ENCODE results near the gene ERICH6.

DNA sequence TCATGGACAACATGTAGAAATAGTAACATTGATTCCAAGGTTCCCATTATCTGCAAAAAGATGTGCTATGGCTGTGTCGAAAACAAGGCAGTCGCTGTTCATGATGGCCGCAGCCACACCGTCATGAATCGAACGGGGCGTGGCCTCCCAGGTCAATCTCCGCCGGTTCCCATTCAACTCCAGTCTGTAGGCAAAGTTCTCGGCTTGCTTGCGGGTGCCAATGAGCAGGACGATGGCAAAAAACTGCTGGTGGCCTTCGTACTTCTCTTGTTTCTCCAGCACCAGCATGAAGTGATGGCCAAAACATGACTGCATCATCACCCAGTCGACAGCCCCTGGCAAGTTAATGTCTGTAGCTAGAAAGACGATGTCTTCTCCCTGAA is 38.4 kb upstream of the ERICH6 start:
- TF ChIP-seq POLR2A (IDR thresholded peaks at IDR 0.05) = no peak
- TF ChIP-seq, protein P1, sequence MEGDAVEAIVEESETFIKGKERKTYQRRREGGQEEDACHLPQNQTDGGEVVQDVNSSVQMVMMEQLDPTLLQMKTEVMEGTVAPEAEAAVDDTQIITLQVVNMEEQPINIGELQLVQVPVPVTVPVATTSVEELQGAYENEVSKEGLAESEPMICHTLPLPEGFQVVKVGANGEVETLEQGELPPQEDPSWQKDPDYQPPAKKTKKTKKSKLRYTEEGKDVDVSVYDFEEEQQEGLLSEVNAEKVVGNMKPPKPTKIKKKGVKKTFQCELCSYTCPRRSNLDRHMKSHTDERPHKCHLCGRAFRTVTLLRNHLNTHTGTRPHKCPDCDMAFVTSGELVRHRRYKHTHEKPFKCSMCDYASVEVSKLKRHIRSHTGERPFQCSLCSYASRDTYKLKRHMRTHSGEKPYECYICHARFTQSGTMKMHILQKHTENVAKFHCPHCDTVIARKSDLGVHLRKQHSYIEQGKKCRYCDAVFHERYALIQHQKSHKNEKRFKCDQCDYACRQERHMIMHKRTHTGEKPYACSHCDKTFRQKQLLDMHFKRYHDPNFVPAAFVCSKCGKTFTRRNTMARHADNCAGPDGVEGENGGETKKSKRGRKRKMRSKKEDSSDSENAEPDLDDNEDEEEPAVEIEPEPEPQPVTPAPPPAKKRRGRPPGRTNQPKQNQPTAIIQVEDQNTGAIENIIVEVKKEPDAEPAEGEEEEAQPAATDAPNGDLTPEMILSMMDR (IDR thresholded peaks at IDR 0.05) = no peak
